ENCODE results near the gene NOTCH3.
A peak's percentile ranks its signal among the peaks of the same experiment; 100 is the strongest.

NOTCH3 gene

DNA sequence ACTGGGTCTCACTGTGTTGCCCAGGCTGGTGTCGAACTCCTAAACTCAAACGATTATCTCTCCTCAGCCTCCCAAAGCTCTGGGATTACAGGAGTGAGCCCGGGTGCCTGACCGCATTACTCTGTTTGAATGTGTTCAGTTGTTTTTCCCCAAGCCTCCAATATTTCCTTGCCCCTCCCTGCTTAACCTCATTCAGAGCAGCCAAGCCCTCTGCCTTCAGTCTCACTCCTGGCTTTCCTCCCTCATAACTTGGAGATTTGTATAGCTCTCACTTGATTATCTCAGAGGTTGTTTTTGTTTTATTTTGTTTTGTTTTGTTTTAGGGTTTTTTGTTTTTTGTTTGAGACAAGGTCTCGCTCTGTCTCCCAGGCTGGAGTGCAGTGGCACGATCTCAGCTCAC, 20.0 kb upstream of the NOTCH3 start:
- H3K27ac Mint-ChIP-seq: no peak overlapping the region
- peaks cover 15% of the 10 kb centered on the region for H3K4me1 Mint-ChIP-seq (ENCODE audit: low read depth)
- no peak overlapping the region for H3K4me3 Mint-ChIP-seq
- H3K27me3 Mint-ChIP-seq: peaks cover 5% of the 10 kb centered on the region
- H3K9me3 Mint-ChIP-seq (ENCODE audit: low read depth): no peaks in the 10 kb centered on the region
- no peaks in the 10 kb centered on the region for H3K36me3 Mint-ChIP-seq

DNA sequence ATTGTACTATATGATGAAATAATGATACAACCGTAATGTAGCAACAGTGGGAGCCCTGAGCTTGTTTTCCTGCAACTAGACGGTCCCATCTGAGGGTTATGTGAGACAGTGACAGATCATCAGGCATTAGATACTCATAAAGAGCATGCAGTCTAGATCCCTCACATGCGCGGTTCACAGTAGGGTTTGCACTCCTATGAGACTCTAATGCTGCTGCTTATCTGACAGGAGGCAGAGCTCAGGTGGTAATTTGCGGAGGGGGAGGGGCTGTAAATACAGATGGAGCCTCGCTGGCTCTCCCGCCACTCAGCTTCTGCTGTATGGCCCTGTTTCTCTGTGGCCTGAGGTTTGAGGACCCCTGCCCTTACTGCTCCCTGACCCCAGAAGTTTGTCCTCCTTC, 17.7 kb upstream of the NOTCH3 start:
- H3K36me3 Mint-ChIP-seq: no peaks in the 10 kb centered on the region
- H3K4me3 Mint-ChIP-seq: no peak overlapping the region
- no peaks in the 10 kb centered on the region for H3K9me3 Mint-ChIP-seq (ENCODE audit: low read depth)
- H3K27ac Mint-ChIP-seq: no peak overlapping the region
- peaks cover 12% of the 10 kb centered on the region for H3K4me1 Mint-ChIP-seq (ENCODE audit: low read depth)
- H3K27me3 Mint-ChIP-seq: peaks cover 5% of the 10 kb centered on the region

DNA sequence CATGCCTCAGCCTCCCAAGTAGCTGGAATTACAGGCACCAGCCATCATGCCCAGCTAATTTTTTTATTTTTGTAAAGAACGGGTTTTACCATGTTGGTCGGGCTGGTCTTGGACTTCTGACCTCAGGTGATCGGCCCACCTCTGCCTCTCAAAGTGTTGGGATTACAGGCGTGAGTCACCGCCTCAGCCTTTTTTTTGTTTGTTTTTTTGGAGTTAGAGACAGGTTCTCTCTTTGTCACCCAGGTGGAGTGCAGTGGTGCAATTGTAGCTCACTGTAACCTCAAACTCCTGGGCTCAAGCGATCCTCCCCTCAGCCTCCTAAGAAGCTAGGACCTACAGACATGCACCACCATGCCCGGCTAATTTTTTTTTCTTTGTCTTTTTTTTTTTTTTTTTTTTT, 15.6 kb upstream of the NOTCH3 start:
- H3K27me3 Mint-ChIP-seq: no peaks in the 10 kb centered on the region
- no peak overlapping the region for H3K27ac Mint-ChIP-seq
- H3K4me3 Mint-ChIP-seq: no peak overlapping the region
- H3K9me3 Mint-ChIP-seq (ENCODE audit: low read depth): no peaks in the 10 kb centered on the region
- no peaks in the 10 kb centered on the region for H3K4me1 Mint-ChIP-seq (ENCODE audit: low read depth)
- H3K36me3 Mint-ChIP-seq: no peaks in the 10 kb centered on the region

DNA sequence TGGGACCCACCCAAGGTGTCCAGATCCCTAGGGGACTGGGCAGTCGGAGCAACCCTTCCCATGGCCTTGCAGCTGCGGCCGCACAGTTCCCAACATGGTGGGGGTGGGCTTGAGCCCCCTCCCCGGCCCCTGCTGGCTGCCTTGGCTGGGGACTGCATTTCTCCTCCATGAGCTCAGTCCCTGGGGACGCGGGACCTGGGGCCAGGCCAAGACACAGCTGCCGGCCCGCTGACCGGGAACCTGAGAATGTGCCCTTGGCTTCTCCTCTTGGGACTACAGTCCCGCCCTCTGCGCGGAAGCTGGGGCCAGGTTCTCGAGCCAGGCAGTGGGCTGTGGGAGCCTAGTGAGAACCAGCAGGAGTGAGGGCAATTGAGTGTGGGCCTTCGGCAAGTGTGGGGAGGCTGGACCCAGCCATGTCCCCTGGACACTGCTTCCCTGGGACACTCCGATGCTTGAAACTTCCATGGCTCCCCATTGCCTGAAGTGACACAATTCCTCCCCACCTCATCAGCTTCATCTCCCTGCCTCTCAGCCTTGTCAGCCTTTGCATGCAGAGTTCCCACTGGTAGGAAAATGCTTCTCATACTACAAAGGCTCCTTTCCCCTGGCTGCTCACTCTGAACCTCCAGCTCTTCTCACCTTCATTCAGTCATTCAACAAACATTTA, 13.1 kb upstream of the NOTCH3 start:
- Mint-ChIP-seq H3K27ac (no peak overlapping the region), H3K9me3 (ENCODE audit: low read depth) (no peaks in the 10 kb centered on the region), H3K27me3 (no peaks in the 10 kb centered on the region), H3K4me3 (no peak overlapping the region), H3K36me3 (no peaks in the 10 kb centered on the region), H3K4me1 (ENCODE audit: low read depth) (no peaks in the 10 kb centered on the region)

DNA sequence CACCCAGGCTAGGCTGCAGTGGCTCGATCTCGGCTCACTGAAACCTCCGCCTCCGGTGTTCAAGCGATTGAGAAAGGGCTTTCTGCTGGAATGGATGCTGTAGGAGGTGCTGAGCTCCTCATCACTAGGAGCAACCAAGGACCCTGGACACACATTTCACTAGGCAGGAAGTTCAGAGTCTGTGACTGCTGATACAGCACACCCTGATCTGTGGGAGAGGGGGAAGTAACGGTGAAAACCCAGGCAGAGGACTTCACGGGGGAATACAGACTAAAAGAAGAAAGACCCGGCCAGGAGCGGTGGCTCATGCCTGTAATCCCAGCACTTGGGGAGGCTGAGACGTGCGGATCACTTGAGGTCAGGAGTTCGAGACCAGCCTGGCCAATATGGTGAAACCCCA, 11.9 kb upstream of the NOTCH3 start:
- H3K4me1 Mint-ChIP-seq (ENCODE audit: low read depth): no peaks in the 10 kb centered on the region
- H3K27ac Mint-ChIP-seq: no peak overlapping the region
- no peak overlapping the region for H3K4me3 Mint-ChIP-seq
- no peaks in the 10 kb centered on the region for H3K27me3 Mint-ChIP-seq
- no peaks in the 10 kb centered on the region for H3K9me3 Mint-ChIP-seq (ENCODE audit: low read depth)
- no peaks in the 10 kb centered on the region for H3K36me3 Mint-ChIP-seq

DNA sequence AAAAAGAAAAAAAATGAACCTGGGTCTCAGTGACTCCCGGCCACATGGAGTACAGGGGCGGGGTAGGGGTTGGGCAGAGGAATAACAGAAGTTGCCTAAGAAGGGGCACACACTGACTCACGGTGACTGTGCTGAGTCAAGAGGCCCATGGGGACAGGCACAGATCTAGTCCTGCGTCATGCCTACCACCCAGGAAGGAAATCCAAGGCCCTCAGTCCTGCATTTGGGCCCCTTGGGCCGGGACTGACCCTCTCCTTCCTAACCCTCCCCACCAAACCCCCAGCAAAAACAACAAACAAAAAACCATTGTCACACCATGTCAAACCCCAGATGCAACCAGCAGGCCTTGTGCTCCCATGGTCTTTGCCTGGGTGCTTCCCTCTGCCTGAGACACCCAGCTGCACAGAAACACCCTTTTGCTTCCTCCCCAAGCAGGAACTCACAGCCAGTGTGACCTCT, 9.6 kb upstream of the NOTCH3 start:
- Mint-ChIP-seq H3K27ac (no peak overlapping the region), H3K4me1 (ENCODE audit: low read depth) (no peaks in the 10 kb centered on the region), H3K9me3 (ENCODE audit: low read depth) (no peaks in the 10 kb centered on the region), H3K27me3 (peaks cover 4% of the 10 kb centered on the region), H3K36me3 (no peaks in the 10 kb centered on the region), H3K4me3 (no peak overlapping the region)

DNA sequence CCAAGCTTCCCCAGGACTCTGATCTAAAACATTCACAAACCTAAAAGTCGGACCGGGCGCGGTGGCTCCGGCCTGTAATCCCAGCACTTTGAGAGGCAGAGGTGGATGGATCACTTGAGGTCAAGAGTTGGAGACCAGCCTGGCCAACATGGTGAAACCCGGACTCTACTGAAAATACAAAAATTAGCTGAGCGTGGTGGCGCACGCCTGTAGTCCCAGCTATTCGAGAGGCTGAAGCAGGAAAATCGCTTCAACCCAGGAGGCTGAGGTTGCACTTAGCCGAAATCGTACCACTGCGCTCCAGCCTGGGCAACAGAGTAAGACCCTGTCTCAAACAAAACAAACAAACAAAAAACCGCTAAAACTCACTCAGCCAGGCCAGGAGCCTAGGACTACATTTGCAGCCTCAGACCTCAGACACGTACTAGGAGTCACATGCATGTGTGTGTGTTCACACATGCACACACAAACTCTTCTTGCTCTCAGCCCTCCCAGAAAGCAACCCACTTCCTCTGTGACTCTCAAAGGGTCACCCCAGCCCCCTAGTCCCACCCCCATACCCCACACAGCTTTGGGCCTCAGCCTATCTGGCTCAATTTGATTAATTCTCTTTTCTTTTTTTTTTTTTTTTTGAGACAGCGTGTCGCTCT, 704 bp upstream of the NOTCH3 start:
- peaks cover 22% of the 10 kb centered on the region for H3K4me1 Mint-ChIP-seq (ENCODE audit: low read depth)
- H3K27ac Mint-ChIP-seq: no peak overlapping the region
- H3K9me3 Mint-ChIP-seq (ENCODE audit: low read depth): no peaks in the 10 kb centered on the region
- H3K36me3 Mint-ChIP-seq: peaks cover 3% of the 10 kb centered on the region
- H3K4me3 Mint-ChIP-seq: peak overlapping the region; percentile 77
- H3K27me3 Mint-ChIP-seq: peaks cover 28% of the 10 kb centered on the region

DNA sequence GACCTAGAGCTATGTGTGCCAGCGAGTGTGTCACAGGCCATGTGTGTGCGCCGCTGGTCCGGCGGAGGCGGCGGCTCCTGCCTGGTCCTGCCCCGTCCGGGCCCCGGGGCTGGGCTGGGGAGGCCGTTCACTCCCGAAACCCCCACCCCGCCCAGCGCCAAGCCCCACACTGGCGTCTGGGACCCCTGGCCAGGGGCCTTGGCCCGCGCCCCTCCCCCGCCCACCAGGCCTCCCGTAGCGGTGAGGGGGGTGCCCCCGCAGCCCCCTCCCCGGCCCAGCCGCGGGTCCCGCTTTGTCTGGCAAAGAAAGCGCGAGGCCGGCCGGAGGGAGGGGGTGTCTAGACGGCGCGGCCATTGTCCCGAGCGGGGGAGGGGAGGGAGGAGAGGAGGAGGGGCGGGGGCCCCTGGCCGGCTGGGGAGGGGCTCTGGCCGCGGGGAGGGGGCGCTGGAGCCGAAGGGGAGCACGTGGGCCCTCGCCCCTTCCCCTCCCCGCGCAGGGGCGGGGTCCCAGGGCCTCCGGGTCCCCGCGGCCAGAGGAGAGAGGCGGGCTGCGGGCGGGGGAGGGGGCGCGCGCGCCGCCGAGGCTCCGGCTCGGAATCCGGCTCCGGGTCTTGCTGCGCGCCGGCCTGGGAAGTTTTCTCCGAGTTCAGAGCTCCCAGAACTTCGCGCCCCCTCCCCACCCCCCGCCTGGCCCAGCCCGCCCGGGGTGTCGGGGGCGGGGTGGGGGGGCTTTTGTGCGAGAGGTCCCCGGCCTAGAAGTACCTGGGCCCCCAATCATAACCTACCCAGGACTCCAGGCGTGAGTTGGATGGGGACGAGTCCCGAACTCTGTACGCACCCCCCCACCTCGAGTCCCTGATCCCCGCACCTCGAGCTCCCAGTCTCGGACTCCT, 888 bp downstream of the NOTCH3 start:
- peaks cover 26% of the 10 kb centered on the region for H3K4me1 Mint-ChIP-seq (ENCODE audit: low read depth)
- no peaks in the 10 kb centered on the region for H3K9me3 Mint-ChIP-seq (ENCODE audit: low read depth)
- no peak overlapping the region for H3K27ac Mint-ChIP-seq
- peaks cover 30% of the 10 kb centered on the region for H3K27me3 Mint-ChIP-seq
- peaks cover 3% of the 10 kb centered on the region for H3K36me3 Mint-ChIP-seq
- H3K4me3 Mint-ChIP-seq: peak overlapping the region; percentile 53

DNA sequence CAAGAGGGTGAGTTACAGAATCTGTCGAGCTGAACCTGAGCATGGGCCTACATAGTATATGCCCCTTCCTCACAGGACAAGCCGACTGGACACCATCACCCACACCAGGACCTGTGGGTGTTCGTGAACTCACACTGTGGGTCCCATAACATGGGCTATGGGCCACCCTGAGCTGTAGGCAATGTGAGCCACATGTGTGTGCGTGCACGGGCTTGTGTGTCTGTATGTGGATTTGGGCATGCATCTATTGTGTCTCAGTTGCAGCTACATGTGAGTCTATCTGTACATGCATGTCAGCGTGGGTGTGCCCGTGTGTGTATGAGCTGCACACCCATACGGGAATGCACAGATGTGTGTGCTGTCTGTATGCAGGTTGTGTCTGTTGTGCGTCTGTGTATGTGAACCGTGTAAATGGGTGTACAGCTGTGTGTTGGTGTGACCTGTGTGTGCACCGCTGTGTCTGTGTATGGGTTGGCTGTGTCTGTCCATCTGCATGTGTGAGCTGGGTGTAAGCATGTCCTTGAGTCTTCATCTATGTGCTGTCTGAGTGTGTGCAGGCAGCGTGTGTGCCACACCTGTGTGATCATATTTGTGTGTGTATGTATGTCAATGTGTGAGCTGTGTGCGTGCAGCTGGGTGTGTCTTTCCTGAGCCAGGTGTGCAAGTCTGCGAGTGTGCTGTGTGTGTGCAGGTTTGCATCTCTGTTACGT, 1.7 kb downstream of the NOTCH3 start:
- peaks cover 3% of the 10 kb centered on the region for H3K36me3 Mint-ChIP-seq
- no peak overlapping the region for H3K27ac Mint-ChIP-seq
- peaks cover 34% of the 10 kb centered on the region for H3K4me1 Mint-ChIP-seq (ENCODE audit: low read depth)
- peak overlapping the region; percentile 53 for H3K4me3 Mint-ChIP-seq
- H3K27me3 Mint-ChIP-seq: peaks cover 34% of the 10 kb centered on the region
- no peaks in the 10 kb centered on the region for H3K9me3 Mint-ChIP-seq (ENCODE audit: low read depth)

DNA sequence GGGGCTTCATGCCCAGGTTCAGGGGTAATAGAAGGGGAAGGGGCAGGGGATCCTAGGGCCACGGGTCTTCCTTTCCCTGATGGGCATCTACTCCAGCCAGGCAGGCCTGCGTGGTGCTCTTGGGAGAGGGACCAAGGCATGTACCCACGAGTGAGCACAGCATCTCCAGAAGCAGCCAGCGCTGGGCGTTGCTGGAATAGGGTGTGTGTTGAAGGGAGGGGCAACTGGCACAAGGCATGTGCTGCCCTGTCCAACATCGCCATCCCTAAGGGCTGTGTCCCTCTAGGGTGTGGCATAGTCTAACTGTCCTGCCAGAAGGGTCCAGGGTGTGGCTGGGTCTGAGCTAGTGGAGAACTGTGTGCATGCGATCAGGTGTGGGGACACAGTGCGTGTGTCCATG, 2.9 kb downstream of the NOTCH3 start:
- Mint-ChIP-seq H3K4me3 (peak overlapping the region; percentile 38), H3K4me1 (ENCODE audit: low read depth) (peaks cover 34% of the 10 kb centered on the region), H3K27me3 (peaks cover 38% of the 10 kb centered on the region), H3K36me3 (peaks cover 2% of the 10 kb centered on the region), H3K9me3 (ENCODE audit: low read depth) (no peaks in the 10 kb centered on the region), H3K27ac (no peak overlapping the region)

DNA sequence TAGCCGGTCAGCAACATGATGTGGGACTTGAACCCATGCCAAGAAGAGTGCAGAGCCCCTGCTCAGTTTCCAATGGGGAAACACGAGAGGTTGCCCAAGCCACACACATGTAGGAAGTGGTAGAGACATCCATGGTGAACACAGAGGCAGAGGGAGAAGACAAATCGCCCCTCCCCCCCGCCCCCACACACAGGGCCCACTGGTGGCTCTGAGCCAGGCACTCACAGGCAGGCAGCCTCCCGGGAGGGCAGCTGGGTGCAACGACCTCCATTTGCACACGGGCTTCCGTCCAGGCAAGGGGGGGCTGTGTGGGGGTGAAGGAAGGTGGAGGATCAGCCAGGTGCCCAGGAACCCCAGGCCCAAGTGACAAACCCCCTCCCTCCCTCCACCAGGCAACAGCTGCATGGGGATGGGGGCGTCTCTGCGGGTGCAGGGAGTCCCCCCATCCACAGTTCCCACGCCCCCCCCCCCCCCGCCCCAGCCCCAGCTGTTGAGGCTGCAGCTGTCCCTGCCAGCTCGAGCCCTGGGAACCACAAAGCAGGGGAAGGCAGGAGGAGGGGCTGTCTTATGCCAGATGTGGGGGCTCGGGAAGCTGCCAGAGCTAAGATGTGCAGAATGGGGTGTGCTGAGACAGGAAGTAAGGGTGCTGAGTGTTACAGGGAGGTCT, 3.4 kb downstream of the NOTCH3 start:
- Mint-ChIP-seq H3K4me1 (ENCODE audit: low read depth) (peaks cover 34% of the 10 kb centered on the region), H3K36me3 (no peaks in the 10 kb centered on the region), H3K4me3 (peak overlapping the region; percentile 38), H3K27ac (no peak overlapping the region), H3K9me3 (ENCODE audit: low read depth) (no peaks in the 10 kb centered on the region), H3K27me3 (peaks cover 38% of the 10 kb centered on the region)

DNA sequence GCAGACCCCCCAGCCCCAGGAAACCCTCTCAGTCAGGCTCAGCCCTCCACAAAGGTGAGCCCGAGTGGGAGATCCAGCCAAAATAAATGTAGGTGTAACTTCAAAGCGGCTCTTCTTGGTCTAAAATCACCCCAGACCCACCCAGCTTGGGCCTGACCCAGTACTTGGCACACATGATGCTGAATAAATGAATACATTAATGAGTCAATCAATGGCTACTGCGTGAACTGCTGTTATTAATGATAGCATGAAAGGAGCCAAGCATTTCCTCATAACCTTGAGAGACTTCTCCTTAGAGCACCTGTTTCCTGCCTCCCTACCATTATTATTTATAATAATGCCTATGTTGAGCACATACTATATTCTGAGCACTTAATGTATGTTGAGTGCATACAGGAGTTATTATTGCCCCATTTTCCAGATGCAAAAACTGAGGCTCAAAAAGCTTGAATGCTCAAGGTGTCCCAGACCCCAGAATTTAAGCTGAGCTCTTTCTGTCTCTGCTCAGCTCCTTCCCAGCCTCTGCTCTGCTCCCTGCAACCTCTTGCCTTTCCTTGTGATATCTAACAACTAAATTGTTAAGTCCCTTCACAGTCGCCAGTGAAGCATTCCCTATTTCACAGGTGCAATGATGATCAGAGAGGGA, 4.3 kb downstream of the NOTCH3 start:
- no peak overlapping the region for H3K27ac Mint-ChIP-seq
- no peaks in the 10 kb centered on the region for H3K9me3 Mint-ChIP-seq (ENCODE audit: low read depth)
- peak overlapping the region; percentile 63 for H3K4me3 Mint-ChIP-seq
- peaks cover 37% of the 10 kb centered on the region for H3K27me3 Mint-ChIP-seq
- H3K36me3 Mint-ChIP-seq: no peaks in the 10 kb centered on the region
- peaks cover 34% of the 10 kb centered on the region for H3K4me1 Mint-ChIP-seq (ENCODE audit: low read depth)

DNA sequence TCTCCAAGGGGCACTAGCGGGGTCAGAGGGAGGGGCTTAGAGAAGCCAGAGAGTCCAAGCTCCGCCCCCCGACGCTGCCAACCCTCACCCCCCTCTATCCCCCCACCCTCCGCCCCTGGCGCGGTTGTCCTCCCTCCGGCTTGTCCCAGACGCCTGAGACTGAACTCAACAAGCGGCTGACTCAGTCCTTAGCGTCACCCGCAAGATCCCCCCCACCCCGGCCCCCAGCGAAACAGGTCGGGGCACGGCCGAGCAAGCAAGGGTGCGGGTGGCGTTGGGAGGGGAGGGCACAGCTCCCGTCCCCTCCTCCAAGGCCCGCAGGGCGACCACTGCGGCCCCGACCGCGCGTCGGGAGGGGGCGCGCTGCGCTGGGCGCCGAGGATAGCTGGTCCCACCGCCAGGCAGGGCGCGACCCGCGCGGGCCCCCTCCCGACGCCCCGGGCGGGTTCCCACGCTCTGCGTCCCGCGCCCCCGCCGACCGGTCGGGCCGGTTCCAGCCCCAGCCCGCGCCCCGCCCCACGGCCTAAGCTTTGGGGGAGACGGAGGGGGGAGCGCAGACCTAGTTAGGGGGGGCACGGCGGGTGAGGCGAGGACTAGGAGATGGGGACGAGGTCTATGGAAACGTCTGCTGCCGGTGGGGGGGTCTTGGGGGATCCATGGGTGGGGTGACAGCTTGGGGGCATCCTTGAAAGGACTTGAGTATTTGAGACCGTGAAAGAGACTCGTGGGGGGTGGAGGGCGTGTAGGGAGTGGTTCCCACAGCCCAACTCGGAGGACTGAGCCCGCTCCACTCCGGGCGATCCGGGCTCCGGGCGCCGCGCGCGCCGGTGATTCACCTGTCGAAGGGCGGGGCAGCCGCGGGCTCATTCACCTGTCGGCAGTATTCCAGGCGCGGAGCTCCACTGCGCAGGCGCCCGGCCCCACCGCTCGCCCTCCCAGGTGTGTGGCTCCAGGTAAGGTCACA, 5.1 kb downstream of the NOTCH3 start:
- Mint-ChIP-seq H3K9me3 (ENCODE audit: low read depth) (no peaks in the 10 kb centered on the region), H3K4me3 (peak overlapping the region; percentile 64), H3K36me3 (no peaks in the 10 kb centered on the region), H3K27me3 (peaks cover 37% of the 10 kb centered on the region), H3K4me1 (ENCODE audit: low read depth) (peaks cover 30% of the 10 kb centered on the region), H3K27ac (no peak overlapping the region)

Data from activated naive CD8-positive, alpha-beta T cell (primary cell).